RKO (cell line): Measurements from ENCODE around the gene ZNF80.
"Not testable (repeated sequence)": the region's sequence is repeated elsewhere in the genome, so short reads cannot be mapped to it uniquely, and the experiment has no call there.

Source experiments
- DNase-seq: peaks from one replicate; pipeline ENCODE4 v3.0.0-alpha.2; 2016; ENCODE audit warnings: low spot score

The ZNF80 gene

GRCh38 chr3:114237478-114237877 lies at the start of gene ZNF80:
Gene ZNF80 (minus strand): TSS chr3:114237578. CDS start chr3:114237074, 504 bp downstream.
- not testable (repeated sequence) for DNase-seq

DNA sequence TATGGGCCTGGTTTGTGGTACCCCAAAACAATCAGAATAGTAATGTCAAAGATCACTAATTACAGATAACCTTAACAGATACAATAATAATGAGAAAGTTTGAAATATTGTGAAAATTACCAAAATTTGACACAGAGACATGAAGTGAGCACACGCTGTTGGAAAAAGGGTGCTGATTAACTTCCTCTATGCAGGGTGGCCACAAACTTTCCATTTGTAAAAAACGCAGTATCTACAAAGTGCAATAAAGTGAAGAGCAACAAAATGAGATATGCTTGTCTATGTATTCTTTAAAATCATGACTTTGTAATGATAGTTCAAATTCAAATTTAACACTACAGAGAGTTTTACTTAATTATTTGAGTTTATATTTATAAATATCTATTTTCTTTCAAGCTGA lies 48.9 kb upstream of the ZNF80 start:
- DNase-seq, result no peak

GRCh38 chr3:114285648-114286230 lies 48.4 kb upstream of the ZNF80 start:
- no peak for DNase-seq

GRCh38 chr3:114284644-114285043 lies 47.3 kb upstream of the ZNF80 start:
- no peak for DNase-seq

DNA sequence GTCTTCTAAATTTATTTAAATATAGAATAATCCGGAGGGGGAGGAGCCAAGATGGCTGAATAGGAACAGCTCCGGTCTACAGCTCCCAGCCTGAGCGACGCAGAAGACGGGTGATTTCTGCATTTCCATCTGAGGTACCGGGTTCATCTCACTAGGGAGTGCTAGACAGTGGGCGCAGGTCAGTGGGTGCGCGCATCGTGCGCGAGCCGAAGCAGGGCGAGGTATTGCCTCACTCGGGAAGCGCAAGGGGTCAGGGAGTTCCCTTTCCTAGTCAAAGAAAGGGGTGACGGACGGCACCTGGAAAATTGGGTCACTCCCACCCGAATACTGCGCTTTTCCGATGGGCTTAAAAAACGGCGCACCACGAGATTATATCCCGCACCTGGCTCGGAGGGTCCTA lies 39.5 kb upstream of the ZNF80 start:
- not testable (repeated sequence) for DNase-seq

DNA sequence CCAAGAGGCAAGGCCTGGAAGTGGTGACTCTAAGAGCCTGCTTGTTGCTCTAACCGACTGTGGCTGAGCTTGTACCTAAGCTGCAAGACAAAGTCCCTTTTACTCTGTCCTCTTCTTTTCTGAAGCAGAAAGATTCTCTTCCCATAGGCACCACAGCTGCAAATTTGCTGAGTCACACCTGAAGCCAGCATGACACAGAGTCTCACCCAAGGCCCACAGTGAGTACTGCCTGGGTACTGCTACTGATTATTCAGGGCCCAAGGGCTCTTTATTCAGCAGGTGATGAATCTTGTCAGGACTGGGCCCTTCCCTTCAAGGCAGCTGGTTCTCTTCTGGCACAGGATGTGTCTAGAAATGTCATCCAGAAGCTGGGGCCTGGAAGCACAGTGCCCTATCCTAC lies 37.6 kb upstream of the ZNF80 start:
- peak; percentile 19 for DNase-seq

DNA sequence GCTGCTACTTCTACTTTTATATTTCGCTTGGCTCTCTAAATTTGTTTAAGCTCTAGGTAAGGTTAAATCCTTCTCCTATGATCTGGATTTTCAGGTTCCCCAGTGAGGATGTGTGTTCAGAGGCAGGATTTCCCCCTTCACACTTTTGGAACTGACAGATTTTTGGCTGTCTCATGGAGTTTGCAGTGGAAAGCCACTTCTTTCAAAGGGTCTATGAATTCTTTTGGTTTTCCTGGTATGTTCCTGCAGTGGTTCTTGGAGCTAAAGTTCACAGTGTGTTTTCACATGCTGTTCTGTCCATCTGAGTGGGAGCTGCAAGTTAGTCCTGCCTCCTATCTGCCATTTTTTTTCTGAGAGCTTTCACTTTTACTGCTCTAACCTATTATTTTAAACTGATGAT lies 34.9 kb upstream of the ZNF80 start:
- no peak for DNase-seq

DNA sequence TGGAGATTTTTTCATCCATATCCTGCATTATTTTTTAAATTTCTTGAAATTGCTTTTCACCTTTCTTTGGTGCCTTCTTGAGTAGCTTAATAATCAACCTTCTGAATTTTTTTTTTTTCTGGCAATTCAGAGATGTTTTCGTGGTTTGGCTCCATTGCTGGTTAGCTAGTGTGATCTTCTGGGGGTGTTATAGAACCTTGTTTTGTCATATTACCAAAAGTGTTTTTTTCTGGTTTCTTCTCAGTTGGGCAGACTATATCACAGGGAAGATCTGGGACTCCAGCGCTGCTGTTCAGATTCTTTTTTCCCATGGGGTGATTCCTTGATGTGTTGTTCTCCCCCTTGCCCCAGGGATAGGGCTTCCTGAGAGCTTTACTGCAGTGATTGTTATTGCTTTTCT lies 32.6 kb upstream of the ZNF80 start:
- DNase-seq, result no peak

DNA sequence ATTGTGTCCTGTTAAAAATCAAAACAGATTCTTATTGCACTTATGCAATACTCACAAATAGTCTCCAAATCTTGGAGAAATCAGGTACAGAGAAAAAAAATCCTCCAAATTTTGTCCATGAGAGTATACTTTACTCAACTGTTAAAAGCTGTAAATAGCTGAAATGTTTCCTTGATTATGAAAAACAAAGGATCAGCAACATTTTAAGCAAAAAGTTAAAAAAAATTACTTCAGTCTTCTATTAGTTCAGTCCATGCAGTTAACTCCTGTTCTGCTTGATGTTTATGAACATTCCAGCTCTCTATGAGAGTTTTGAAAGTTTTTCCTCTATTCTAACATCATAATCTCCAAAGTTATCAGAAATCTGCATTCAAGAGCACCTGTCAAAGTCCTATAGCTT lies 22.8 kb upstream of the ZNF80 start:
- no peak for DNase-seq

DNA sequence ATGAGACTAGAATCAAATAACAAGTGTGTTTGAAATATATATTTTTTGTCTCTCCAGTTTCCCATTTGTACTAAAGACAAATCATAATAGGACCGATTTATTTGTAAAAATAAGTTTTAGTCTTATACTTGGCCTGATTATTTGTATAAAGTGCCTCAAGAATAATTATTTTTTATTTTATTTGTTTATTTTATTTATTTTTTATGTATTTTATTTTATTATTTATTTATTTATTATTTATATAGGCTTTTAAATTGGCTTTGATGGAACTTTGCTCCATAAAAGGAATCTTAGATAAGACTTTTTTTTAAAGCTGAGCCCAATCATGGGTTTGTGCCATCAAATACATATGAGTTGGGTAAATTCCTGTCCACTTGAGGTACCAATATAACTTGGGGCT lies 22.2 kb upstream of the ZNF80 start:
- DNase-seq, result no peak

GRCh38 chr3:114253505-114253904 lies 16.1 kb upstream of the ZNF80 start:
- no peak for DNase-seq

DNA sequence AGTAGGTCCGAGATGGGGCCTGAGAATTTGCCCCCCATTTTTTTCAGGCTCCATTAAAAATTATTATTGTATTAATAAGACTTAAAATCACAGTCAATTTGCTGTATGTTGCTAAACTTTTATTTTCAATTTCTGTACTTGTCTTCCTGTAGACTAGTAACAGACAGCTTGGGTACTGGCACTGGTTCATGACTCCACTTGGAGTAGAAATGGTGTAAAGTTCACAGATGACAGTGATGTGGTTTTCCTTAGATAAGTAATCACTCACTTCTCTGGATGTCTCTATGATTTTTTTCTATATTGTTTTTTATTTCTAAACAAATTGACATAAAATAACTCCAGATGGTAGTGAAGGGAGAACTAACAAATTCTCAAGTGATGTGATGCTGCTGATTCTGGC lies 15.6 kb upstream of the ZNF80 start:
- DNase-seq, result no peak

DNA sequence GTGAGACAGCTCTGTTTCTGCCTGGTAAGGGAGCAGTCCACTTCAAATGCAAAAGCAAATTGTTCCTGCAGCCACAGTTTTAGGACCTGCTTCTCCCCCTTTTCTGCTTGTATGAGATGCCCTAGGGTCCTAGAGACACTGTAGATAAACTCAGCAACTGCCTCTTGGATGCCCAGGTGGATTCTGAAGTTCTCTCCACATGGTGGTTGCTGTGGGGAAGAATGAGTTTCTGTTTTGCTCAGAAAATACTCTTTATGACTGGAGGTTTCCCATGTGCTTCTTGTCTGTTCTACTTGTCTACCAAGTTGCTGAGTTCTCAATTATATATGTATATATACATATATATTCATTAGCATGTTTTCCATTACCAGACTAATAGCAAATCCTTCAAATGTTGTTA lies 5.6 kb upstream of the ZNF80 start:
- DNase-seq, result no peak

DNA sequence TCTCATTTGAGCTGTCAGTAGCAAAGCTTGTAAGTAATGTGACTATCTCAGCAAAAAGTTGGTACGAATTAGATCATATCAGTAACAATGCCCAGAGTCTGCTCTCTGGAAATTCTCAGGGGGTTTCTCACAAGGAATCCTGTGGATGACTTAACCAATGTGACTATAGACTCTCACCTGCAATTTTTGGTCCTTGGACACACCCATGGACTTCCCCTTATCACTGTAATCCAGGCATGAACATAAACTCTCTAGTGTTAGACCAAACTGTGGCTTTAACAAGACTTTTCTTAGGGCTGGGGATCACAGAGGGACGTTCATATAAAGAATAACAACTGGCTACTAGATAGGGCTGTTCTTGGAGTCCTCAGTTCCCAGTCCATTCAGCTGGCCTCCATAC lies 3.9 kb upstream of the ZNF80 start:
- DNase-seq, result no peak

DNA sequence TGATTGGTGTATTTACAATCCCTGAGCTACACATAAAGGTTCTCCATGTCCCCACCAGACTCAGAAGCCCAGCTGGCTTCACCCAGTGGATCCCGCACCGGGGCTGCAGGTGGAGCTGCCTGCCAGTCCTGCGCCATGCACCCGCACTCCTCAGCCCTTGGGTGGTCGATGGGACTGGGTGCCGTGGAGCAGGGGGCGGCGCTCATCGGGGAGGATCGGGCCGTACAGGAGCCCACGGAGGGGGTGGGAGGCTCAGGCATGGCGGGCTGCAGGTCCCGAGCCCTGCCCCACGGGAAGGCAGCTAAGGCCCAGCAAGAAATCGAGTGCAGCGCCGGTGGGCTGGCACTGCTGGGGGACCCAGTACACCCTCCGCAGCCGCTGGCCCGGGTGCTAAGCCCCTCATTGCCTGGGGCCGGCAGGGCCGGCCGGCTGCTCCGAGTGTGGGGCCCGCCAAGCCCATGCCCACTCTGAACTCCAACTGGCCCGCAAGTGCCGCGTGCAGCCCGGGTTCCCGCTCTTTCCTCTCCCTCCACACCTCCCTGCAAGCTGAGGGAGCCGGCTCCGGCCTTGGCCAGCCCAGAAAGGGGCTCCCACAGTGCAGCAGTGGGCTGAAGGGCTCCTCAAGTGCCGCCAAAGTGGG lies 888 bp upstream of the ZNF80 start:
- not testable (repeated sequence) for DNase-seq

GRCh38 chr3:114235431-114235830 lies 1.9 kb downstream of the ZNF80 start:
- no peak for DNase-seq

DNA sequence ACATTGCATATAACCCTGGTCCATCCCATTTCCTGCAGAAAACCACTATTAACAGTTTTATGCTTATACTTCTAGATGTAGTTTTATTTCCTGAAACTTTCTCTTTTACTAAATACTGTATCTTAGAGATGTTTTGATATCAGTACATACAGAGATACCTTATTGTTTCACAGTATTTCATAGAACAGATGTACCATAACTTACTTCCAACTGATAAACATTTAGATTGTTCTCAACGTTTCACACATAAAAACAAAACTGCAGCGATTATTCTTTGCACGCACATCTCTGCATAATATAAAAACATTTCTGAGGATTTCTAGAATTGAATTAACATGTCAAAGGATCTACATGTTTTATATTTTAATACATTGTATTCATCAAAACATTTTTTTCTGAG lies 2.6 kb downstream of the ZNF80 start:
- DNase-seq, result no peak

GRCh38 chr3:114231616-114232015 lies 5.8 kb downstream of the ZNF80 start:
- DNase-seq, result no peak

DNA sequence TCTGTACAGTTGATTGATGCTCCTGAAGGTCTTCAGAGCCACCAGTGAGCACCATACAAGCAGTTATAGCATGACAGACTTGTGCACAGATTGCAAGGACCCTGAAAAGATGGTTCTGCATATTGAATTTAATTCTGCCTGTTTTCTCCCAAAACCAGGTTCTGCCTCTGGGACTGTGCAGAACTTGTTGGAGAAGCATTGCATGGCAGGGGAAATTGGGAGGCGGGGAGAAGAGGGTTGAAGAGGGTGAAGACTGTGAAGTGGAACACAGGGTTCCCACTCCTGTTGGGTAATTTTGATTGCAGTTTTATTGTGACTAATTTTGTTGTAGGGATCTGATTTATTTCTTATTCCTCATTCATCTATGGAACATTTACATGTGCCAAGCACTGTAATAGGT lies 10.3 kb downstream of the ZNF80 start:
- DNase-seq, result no peak

GRCh38 chr3:114226313-114226712 lies 11.1 kb downstream of the ZNF80 start:
- DNase-seq, result no peak

GRCh38 chr3:114223143-114223542 lies 14.2 kb downstream of the ZNF80 start:
- DNase-seq, result no peak

DNA sequence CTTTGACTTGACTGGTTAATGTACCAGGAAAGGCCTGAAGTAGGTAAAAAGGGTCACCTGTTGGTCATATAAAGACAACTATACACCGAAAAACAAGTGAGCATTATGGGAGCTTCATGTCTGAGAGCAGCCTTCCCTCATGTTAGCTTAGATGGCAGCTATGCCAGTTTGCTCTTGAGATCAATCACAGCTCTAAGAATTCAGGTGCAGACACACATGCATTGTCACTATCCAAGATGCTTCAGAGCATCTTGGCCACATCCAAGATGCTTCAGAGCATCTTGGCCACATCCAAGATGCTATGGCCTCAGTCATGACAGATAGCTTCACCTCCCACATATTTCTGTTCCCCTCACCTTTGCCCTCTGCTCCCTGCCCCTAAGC lies 15.5 kb downstream of the ZNF80 start:
- no peak for DNase-seq

- no peak for DNase-seq
These were observed 16.1 kb downstream of the ZNF80 start for GRCh38 chr3:114221165-114221880.

- DNase-seq, result no peak
These were observed 17.6 kb downstream of the ZNF80 start for GRCh38 chr3:114219741-114220140.
